Panc1 (cell line): Measurements from ENCODE around the gene ZFAND4.

ENCODE experiments used
- CTCF ChIP-seq: fragments of 450-650 bp; IDR thresholded peaks from 2 replicates; pipeline ENCODE4 v1.5.1; 2017; ENCODE audit warnings: mild to moderate bottlenecking
- POLR2AphosphoS5 ChIP-seq: IDR thresholded peaks from 2 replicates; pipeline ENCODE4 v1.6.1; 2012; ENCODE audit warnings: mild to moderate bottlenecking, low read depth, low read length, moderate library complexity
- TCF7L2 ChIP-seq: IDR thresholded peaks from 2 replicates; pipeline ENCODE4 v1.6.1; 2011; ENCODE audit warnings: mild to moderate bottlenecking, low read depth, low read length, inconsistent platforms

- TF ChIP-seq CTCF = no peak
- TF ChIP-seq TCF7L2 = no peak
- TF ChIP-seq POLR2AphosphoS5 = no peak
Observed at GRCh38 chr10:45569471-45569870, 103.1 kb downstream of the ZFAND4 start.
